Testis (tissue), 2 donors: ENCODE measurements around the gene SLC4A5.

Source experiments
- CTCF ChIP-seq, 3 experiments: fragments of 450-650 bp in 2 of 3; fragments of 200-600 bp in 1 of 3; sonication (generic) in 1 of 3; IDR thresholded peaks; one replicate each; pipeline ENCODE4 v1.5.1; 2016 to 2019; ENCODE audit warnings: antibody characterized with exemption in 3 of 3, mild to moderate bottlenecking in 2 of 3, moderate library complexity in 1 of 3
- POLR2A ChIP-seq: fragments of 450-650 bp; IDR thresholded peaks from one replicate; pipeline ENCODE4 v1.6.1; 2017; ENCODE audit warnings: antibody characterized with exemption, mild to moderate bottlenecking, moderate library complexity

- TF ChIP-seq CTCF (IDR thresholded peaks at IDR 0.05) (no peak), POLR2A (no peak)
Observed at GRCh38 chr2:74239346-74239745, 103.9 kb downstream of the SLC4A5 start.
